GM12801 (cell line): ENCODE measurements around the gene ASTL.

Experiments
- TF ChIP-seq, protein P1 (sequence below): IDR thresholded peaks from one replicate; pipeline ENCODE4 v1.5.1; 2011; ENCODE audit warnings: control low read depth; ENCODE audit not compliant: insufficient read length; ENCODE audit errors: extremely low read depth

The ASTL gene

DNA sequence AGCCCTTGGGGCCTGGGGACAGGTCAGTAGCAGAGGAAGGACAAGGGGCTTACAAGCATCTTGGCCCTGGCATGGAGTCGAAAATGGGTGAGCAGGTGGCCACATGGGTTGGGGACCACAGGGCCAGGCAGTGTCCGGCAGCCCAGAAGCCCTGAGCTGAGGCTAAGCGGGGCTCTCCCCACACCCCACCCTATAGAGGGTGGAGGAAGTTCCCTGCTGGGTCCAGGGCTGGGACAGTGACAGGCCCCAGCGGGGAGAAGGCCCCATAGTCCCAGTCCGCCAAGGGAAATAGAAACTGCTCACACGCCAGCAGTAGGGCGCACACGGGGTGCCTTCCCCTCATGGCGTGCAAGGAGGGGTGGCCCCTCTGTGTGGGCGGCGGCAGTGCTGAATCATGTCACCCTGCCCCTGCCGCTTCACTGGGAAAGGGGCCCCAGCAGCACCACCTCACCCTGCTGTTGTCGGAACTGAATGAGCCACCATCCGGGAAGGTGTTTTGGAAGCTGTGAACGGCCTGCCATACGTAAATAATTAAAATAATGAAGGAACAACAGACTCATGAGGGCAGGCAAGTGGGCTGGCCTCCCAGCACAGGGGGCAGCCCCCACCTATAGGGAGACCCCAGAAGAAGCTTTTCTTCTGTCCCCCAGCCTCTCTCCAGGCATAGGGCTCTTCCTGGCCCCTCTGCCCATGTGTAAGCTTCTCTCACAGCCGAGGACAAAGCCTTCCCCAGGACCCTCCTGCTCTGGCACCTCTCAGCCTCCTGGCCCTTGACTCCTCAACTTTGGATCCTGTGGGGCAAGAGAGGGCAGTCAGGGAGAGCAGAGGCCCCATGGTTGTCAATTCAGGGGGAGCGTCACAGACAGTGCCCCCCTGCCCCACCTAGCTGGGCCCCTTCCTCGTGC is 19.6 kb upstream of the ASTL start:
- TF ChIP-seq, protein P1, sequence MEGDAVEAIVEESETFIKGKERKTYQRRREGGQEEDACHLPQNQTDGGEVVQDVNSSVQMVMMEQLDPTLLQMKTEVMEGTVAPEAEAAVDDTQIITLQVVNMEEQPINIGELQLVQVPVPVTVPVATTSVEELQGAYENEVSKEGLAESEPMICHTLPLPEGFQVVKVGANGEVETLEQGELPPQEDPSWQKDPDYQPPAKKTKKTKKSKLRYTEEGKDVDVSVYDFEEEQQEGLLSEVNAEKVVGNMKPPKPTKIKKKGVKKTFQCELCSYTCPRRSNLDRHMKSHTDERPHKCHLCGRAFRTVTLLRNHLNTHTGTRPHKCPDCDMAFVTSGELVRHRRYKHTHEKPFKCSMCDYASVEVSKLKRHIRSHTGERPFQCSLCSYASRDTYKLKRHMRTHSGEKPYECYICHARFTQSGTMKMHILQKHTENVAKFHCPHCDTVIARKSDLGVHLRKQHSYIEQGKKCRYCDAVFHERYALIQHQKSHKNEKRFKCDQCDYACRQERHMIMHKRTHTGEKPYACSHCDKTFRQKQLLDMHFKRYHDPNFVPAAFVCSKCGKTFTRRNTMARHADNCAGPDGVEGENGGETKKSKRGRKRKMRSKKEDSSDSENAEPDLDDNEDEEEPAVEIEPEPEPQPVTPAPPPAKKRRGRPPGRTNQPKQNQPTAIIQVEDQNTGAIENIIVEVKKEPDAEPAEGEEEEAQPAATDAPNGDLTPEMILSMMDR, result no peak

GRCh38 chr2:96156926-96157648 is 18.8 kb upstream of the ASTL start:
- TF ChIP-seq, protein P1, result no peak

GRCh38 chr2:96156011-96156820 is 17.9 kb upstream of the ASTL start:
- TF ChIP-seq, protein P1, result no peak

GRCh38 chr2:96154506-96155380 is 16.4 kb upstream of the ASTL start:
- TF ChIP-seq, protein P1, result no peak

- TF ChIP-seq, protein P1, result no peak
Observed at GRCh38 chr2:96153991-96154431, 15.7 kb upstream of the ASTL start.

DNA sequence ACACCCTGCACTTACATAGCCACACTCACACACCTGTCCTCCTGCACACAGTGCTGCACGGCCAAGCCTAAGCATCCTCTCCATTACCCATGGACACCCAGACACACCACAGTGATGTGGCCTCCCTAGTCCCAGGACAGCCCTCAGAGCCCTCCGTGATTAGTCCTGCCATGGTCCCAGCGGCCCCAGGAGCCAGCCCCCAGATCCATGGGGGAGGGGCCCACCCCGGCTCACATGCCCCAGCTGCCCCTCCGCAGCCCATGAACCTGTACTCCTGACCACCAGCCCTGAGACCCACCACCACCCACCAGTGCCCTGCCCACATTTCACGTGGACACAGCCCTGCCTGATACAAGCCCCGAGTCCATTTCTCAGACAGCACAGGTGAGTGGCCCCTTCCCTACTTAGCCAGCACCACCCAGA is 15.0 kb upstream of the ASTL start:
- TF ChIP-seq, protein P1, result no peak
